SU-DHL-6 (cell line): ENCODE measurements around the gene RCE1.

ENCODE experiments used
- CTCF ChIP-seq: fragments of 200-600 bp; sonication (generic); IDR thresholded peaks from one replicate; pipeline ENCODE4 v1.5.1; 2017; ENCODE audit warnings: antibody characterized with exemption, mild to moderate bottlenecking, low read length, moderate library complexity; ENCODE audit not compliant: insufficient read depth, poor library complexity, severe bottlenecking
- EZH2phosphoT487 ChIP-seq: fragments of 200-600 bp; sonication (generic), shearing (Covaris generic); conservative IDR thresholded peaks from 2 replicates; pipeline ENCODE4 v1.6.1; 2018; ENCODE audit warnings: mild to moderate bottlenecking, antibody characterized with exemption, low read length, moderate library complexity, mixed read lengths

GRCh38 chr11:66851239-66851596 lies 8.0 kb downstream of the RCE1 start:
- TF ChIP-seq CTCF (no peak), EZH2phosphoT487 (no peak)
